NCI-H146 (cell line): ENCODE measurements around the gene ARHGEF7.

ENCODE experiments used
- DNase-seq: peaks from one replicate; lab custom pipeline; 2025; lab: John Stamatoyannopoulos, UW

The ARHGEF7 gene

GRCh38 chr13:111325146-111325890 lies 210.2 kb downstream of the ARHGEF7 start:
- DNase-seq, result no peak

- DNase-seq, result no peak
These were observed 211.0 kb downstream of the ARHGEF7 start for GRCh38 chr13:111325941-111326620.

- DNase-seq, result no peak
These were observed 211.5 kb downstream of the ARHGEF7 start for GRCh38 chr13:111326621-111326965.

- no peak for DNase-seq
These were observed 212.0 kb downstream of the ARHGEF7 start for GRCh38 chr13:111326981-111327642.

- DNase-seq, result no peak
These were observed 212.8 kb downstream of the ARHGEF7 start for GRCh38 chr13:111327730-111328573.

GRCh38 chr13:111328574-111329410 lies 213.7 kb downstream of the ARHGEF7 start:
- no peak for DNase-seq

- DNase-seq, result no peak
These were observed 214.5 kb downstream of the ARHGEF7 start for GRCh38 chr13:111329641-111330040.

- no peak for DNase-seq
These were observed 215.0 kb downstream of the ARHGEF7 start for GRCh38 chr13:111330066-111330610.

GRCh38 chr13:111335298-111335697 lies 220.2 kb downstream of the ARHGEF7 start:
- DNase-seq, result no peak

GRCh38 chr13:111336666-111337065 lies 221.6 kb downstream of the ARHGEF7 start:
- DNase-seq, result no peak

- no peak for DNase-seq
These were observed 222.1 kb downstream of the ARHGEF7 start for GRCh38 chr13:111337206-111337605.

GRCh38 chr13:111337741-111338140 lies 222.6 kb downstream of the ARHGEF7 start:
- no peak for DNase-seq

GRCh38 chr13:111338841-111339240 lies 223.7 kb downstream of the ARHGEF7 start:
- no peak for DNase-seq

GRCh38 chr13:111339366-111340143 lies 224.4 kb downstream of the ARHGEF7 start:
- DNase-seq, result no peak

GRCh38 chr13:111341886-111342285 lies 226.8 kb downstream of the ARHGEF7 start:
- no peak for DNase-seq

GRCh38 chr13:111342721-111343120 lies 227.6 kb downstream of the ARHGEF7 start:
- DNase-seq, result no peak

- no peak for DNase-seq
These were observed 228.2 kb downstream of the ARHGEF7 start for GRCh38 chr13:111343186-111343805.

- peak; percentile 49 for DNase-seq
These were observed 229.5 kb downstream of the ARHGEF7 start for GRCh38 chr13:111344471-111345191.

- no peak for DNase-seq
These were observed 230.6 kb downstream of the ARHGEF7 start for GRCh38 chr13:111345682-111346081.
